PC-3 (cell line): ENCODE measurements around the gene DKK3.

Experiments
- CTCF ChIP-seq: fragments of 300-600 bp; sonication (generic); conservative IDR thresholded peaks from 2 replicates; pipeline ENCODE4 v1.5.1; 2017; ENCODE audit warnings: antibody characterized with exemption, low read depth, mild to moderate bottlenecking, low read length
- EZH2 ChIP-seq: fragments of 300-600 bp; sonication (generic); IDR thresholded peaks from one replicate; pipeline ENCODE4 v1.6.1; 2017; ENCODE audit warnings: antibody characterized with exemption, mild to moderate bottlenecking, low read length; ENCODE audit not compliant: unreplicated experiment
- EZH2phosphoT487 ChIP-seq: fragments of 300-600 bp; sonication (generic); IDR thresholded peaks from 2 replicates; pipeline ENCODE4 v1.6.1; 2018; ENCODE audit warnings: mild to moderate bottlenecking, antibody characterized with exemption, low read length, borderline replicate concordance

- TF ChIP-seq EZH2phosphoT487 (no peak), CTCF (no peak), EZH2 (no peak)
Measured at GRCh38 chr11:11966354-11966741, 42.1 kb downstream of the DKK3 start.
